Body of pancreas (tissue), 4 donors: ENCODE data around the gene LEP.

Experiments used
- CTCF ChIP-seq, 7 experiments: fragments of 450-650 bp in 4 of 7; fragments of 200-600 bp in 3 of 7; sonication (generic) in 3 of 7; IDR thresholded peaks; one replicate each; pipeline ENCODE4 v1.5.1; 2016 to 2019; ENCODE audit warnings: antibody characterized with exemption in 7 of 7
- POLR2A ChIP-seq, 3 donors: fragments of 450-650 bp; IDR thresholded peaks; one replicate each; pipeline ENCODE4 v1.6.1; 2016; ENCODE audit warnings: antibody characterized with exemption in 3 of 3, mild to moderate bottlenecking in 2 of 3

- TF ChIP-seq CTCF (IDR thresholded peaks at IDR 0.05) (no peak), POLR2A (IDR thresholded peaks at IDR 0.05) (no peak)
These were observed 26.0 kb downstream of the LEP start for GRCh38 chr7:128266883-128267594.
